ENCODE measurements around the gene SPOCD1.

The SPOCD1 gene

DNA sequence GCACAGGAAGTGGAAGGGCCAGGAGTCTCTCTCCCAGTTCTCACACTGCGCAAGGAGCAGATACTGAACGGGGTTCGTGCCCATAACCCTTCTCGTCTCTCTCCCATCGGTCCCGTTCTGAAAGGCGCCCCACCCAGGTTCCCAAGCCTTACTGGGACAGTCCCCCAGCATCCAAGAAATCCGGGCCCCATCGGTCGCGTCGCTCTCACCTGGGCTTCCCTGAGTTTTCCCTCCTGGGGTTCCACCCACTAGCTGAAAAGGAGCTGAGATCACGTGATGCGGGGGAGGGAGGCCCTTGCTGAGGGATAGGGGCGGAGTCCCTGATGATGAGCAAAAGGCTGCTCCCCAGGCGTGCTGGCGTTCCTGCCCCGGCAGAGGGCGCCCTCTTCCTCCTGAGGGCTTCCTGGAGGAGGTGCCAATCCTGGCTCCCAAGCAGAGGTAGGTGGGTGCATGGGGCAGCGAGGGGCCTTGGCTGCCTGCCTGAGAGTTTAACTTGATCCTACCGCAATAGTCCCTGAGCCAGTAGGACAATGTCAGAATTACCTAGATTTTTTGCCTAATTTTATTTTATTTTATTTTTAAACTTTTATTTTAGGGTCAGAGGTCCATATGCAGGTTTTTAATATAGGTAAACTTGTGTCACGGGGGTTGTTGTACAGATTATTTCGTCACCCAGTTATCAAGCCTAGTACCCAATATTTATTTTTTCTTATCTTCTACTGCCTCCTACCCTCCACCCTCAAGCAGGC lies at the start of gene SPOCD1:
Gene SPOCD1, minus strand, starts transcription at position 271 of the 749 bp plus-strand sequence. CDS start 689 bp downstream, outside the sequence.
- DNase-seq (ENCODE audit: low read depth in 2 of 2), result peak; percentile 42 to 52

DNA sequence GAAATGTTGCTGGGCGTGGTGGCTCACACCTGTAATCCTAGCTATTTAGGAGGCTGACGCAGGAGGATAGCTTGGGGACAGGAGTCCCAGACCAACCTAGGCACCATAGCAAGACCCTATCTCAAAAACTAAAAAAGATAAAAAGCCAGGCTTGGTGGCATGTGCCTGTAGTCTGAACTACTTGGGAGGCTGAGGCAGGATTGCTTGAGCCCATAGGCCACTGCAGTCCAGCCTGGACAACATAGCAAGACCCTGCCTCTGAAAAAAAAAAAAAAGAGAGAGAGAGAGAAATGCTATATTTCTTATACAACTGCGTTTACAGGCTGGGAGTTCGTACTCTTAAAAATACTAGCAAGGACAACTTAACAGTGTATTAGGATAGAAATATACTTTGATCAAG lies 46.2 kb upstream of the SPOCD1 start:
- DNase-seq (ENCODE audit: low read depth in 2 of 2), result no peak

- no peak for DNase-seq (ENCODE audit: low read depth in 2 of 2)
These were observed 45.5 kb upstream of the SPOCD1 start for GRCh38 chr1:31861346-31861745.

DNA sequence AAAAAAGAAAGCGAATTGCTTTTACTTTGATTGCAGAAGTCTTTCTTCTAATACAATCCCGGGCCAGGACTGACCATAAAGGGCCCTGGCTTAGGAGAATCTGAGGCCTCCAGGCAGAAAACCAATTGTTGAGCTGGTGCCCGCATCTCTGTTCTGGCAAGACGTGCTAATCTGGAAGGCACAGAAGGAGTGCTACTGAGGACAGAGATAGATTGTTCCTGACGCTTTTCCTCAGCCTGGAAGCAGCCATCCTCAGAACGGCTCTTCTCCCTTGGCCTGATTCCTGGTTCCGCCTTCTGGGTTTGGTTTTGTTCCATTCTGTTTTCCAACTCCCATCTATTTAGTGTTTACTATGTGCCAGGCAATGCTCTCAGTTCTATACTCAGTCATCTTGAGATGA lies 44.8 kb upstream of the SPOCD1 start:
- DNase-seq (ENCODE audit: low read depth in 2 of 2), result no peak

DNA sequence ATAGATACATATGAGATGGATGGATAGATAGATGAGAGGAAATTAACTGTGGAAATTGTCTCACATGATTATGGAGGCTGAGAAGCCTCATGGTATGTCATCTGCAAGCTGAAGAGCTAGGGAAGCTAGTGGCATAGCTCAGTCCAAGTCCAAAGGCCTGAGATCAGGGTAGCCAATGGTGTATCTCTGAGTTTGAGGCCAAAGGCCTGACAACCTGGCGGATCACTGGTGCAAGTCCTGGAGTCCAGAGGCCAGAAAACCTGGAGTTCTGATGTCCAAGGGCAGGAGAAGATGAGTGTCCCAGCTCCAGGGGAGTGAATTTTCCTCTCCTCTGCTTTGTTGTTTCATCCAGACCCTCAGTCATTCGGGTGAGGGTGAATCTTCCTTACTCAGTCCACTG lies 43.9 kb upstream of the SPOCD1 start:
- DNase-seq (ENCODE audit: low read depth in 2 of 2), result no peak

DNA sequence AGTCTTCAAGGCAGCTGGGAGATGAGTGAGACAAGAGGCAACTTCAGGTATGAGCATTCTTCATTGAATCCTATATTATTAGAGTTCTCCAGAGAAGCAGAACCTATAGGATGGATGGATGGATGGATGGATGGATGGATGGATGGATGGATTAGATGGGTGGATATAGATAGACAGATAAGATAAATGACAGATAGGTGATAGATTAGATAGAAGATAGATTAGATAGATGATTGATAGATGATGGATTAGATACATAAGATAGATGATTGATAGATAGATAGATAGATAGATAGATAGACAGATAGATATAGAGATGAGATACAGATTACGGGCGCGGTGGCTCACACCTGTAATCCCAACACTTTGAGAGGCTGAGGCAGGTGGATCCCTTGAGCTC lies 43.2 kb upstream of the SPOCD1 start:
- no peak for DNase-seq (ENCODE audit: low read depth in 2 of 2)

DNA sequence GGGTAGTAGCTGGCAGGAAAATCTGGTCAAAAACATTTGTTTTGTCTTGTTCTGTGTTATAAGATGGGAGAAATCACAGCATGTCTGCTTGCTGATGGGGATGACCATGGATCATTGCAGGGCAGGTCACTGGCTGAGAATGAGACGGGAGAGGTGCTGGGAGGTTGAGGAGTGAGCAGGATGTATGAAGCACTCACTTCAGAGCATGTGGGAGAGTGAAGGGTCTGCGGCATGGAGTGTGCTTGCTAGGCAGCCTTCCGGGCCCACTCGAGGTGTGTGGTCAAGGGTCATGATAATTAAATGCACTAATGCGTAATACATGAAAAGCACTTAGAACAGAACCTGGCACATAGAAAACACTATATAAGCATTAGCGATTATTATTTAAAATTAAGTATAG lies 42.0 kb upstream of the SPOCD1 start:
- DNase-seq (ENCODE audit: low read depth in 2 of 2), result no peak

- no peak for DNase-seq (ENCODE audit: low read depth in 2 of 2)
These were observed 40.3 kb upstream of the SPOCD1 start for GRCh38 chr1:31856140-31856539.

DNA sequence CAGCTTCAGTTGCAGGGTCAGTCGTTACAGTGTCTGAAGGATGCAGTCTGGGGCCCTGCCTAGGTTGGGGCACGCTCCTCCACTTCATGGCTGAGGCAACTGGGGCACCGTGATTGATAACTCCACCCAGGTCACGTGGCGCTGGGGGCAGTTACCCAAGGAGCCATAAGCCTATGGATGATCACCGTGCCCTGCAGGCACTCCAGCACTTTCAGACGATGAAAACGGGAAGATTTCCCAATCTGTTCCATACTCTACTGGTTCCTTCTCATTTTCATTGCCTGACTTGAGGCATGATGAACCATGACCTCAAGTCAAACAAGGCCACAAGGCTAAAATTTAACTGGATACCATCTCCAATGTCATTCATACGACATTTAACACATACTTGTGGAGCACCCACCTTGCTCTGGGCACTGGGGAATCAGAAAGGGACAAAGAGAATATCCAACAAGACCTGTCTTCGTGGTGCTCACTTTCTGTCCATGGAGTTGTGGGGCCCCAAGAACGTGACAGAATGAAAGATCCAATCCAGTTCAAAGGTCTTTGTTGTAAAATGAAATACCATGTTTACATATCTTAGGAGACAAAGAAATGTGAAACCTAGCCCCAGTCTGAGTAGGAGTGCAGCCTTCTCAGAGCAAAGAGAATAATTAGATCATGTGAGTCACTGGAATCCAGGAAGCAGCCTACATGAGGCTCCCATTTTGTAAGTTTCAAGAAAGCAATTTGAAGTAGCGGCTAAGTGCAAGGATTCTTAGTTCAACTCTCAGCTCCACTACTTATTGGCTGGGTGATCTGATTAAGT lies 39.4 kb upstream of the SPOCD1 start:
- peak in 1 of 2 experiments; percentile 17 for DNase-seq (ENCODE audit: low read depth in 2 of 2)

- DNase-seq (ENCODE audit: low read depth in 2 of 2), result no peak
These were observed 33.8 kb upstream of the SPOCD1 start for GRCh38 chr1:31849653-31850052.

GRCh38 chr1:31848381-31848897 lies 32.6 kb upstream of the SPOCD1 start:
- no peak for DNase-seq (ENCODE audit: low read depth in 2 of 2)

- no peak for DNase-seq (ENCODE audit: low read depth in 2 of 2)
These were observed 30.7 kb upstream of the SPOCD1 start for GRCh38 chr1:31846484-31846883.

DNA sequence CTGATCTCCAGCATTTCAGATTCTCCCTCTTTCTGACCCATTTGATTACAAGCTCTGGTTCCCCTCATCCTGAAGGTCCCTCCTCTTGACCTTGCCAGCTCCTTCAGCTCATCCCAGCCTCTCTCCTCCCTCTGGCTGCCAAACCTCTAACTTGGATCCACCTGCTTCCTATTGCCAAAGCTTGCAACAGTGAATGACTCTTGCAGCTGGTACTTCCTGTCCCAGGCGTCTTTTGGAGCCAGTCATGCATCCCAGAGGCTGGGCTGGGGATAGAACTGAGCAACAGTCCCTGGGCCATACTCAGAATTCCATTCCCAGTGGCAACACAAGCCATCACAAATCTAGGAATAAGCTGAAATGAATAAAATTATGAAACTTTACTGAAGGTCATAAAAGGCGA lies 27.7 kb upstream of the SPOCD1 start:
- peak; percentile 21 to 29 for DNase-seq (ENCODE audit: low read depth in 2 of 2)

DNA sequence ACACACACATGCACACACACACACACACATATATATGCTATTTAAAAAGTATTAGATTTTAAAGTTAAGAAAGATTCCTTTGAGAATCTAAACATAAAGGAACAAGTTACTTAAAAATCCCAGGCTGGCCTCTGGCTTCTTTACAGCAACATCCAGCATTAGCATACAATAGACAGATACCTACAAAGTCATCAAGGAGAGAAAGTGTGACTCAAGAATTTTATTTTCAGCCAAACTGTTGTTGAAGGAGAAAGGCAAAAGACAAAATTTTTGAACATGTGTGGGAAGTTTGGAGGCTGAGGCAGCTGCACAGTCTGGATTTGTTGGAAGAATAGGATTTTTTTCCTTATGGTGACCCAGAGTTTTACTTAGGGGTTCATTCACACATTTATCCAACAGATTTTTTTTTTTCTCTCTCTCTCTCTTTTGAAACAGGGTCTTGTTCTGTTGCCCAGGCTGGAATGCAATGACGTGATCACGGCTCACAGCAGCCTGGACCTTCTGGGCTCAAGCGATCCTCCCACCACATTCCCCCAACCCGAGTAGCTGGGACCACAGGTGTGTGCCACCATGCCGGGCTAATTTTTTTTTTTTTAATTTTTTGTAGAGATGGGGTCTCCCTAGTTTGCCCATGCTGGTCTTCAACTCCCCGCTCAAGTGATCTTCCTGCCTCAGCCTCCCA lies 24.0 kb upstream of the SPOCD1 start:
- DNase-seq (ENCODE audit: low read depth in 2 of 2), result no peak

GRCh38 chr1:31837451-31838158 lies 21.8 kb upstream of the SPOCD1 start:
- no peak for DNase-seq (ENCODE audit: low read depth in 2 of 2)

DNA sequence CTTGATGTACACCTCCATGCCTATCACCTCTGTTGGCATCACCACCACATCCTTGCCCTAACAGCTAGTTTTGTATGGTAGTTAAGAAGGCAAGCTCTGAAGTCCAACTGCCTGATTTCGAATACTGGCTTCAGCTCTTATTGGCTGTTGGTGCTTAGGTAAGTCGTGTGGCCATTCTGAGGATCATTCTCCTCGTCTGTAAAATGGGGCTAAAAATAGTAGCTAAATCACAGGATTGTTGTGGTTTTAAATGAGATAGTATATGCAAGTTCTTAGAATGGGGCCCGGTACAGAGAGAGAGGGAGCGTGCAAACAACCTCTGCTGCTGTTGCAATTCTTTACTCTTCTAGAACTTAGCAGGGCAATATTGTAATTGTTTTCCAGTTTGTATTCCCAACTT lies 20.8 kb upstream of the SPOCD1 start:
- DNase-seq (ENCODE audit: low read depth in 2 of 2), result no peak

DNA sequence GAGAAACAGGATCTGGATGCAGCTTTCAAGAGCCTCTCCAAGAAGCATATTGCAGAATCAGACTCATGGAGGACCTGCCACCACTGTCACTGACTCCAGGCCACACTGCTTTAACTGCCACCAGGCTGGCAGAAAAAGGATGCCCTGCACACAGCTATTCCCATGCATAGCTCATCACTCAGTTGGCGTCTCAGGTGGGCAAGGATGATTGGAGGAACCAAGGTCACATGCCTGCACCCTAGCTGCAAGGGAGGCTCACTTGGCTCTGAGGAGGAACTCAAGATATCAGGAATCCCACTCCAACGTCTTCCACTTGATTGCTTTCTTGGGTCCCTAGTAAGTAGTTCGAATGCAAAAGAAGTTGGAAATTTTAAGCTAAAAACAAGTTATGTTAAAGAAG lies 19.6 kb upstream of the SPOCD1 start:
- DNase-seq (ENCODE audit: low read depth in 2 of 2), result no peak

GRCh38 chr1:31834501-31834900 lies 18.7 kb upstream of the SPOCD1 start:
- no peak for DNase-seq (ENCODE audit: low read depth in 2 of 2)

DNA sequence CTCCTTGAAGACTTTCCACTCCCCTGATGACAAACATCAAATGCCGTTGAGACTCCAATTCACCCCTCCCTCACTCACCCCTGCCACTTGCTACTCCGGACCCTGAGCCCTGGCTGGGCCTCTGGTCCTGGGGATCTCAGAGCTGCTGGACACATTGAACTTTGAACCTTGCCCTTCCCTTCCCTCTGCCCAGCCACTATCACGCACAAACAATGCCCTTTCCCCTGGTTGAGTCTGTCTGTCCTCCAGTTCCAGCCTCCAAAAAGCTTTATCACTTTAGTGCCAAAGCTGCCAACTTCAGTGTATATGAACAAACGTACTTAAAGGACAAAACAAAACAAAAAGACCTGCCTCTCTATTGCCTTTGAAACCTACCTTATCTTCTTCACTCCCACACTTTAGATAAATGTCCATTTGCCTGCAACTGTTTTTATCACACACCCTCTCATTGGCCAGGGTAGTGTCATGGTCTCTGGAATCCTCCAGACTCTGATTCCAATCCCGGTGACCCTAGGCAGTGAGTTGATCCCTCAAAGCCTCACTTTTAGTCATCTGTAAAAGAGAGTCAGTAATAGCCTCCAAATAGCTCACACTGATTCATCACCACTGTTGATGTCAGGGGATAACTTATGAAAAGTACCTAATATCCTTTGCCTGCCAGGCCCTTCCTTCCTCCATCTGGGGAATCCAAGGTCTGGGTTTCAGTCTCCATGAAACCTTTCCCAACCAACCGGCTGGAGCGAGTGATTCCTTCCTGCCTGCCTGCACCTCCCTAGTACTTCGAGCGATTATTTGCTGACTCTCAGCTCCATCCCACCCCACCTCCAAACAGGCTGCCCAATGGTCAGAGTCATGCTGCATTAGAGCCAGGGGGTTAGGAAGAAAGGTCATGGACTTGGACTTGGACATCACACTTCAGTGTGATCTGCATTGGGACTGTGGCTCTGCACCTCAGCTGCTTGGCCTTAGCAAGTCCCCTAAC lies 15.9 kb upstream of the SPOCD1 start:
- DNase-seq (ENCODE audit: low read depth in 2 of 2), result no peak

DNA sequence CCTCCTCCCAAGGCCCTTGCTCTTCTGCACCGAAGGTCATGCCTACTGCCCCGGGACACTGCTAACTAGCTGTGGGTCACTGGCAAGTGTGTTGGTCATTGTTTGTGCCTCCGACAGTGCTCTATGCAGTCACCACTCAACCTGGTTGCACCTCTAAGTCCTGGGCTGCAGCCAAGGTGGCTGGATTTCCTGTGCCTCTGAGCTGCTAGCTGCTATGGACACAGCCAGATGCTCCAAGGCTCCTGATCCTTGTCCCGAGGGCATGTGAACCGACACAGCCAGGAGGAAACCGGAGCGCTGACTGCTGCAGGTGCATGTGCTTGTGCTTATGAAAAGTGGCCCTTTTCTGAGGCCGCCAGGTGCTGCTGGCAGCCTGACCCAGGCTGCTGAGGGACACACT lies 14.7 kb upstream of the SPOCD1 start:
- DNase-seq (ENCODE audit: low read depth in 2 of 2), result no peak

- DNase-seq (ENCODE audit: low read depth in 2 of 2), result no peak
These were observed 14.2 kb upstream of the SPOCD1 start for GRCh38 chr1:31830065-31830464.

Data from fibroblast of skin of left biceps (primary cell).